Osteoblast (primary cell): ENCODE results near the gene UBP1. TPM values are rescaled to one million over a fixed set of nuclear protein-coding genes. Genes with fewer than 3 reads are reported as not detected.

Experiments used
- DNase-seq: peaks from one replicate; pipeline ENCODE4 v3.0.0; 2011; ENCODE audit warnings: low spot score, mixed read lengths; ENCODE audit not compliant: insufficient read length; ENCODE audit errors: missing footprints
- H2AFZ ChIP-seq: 2 replicates; pipeline ENCODE4 v1.6.0; 2011; ENCODE audit warnings: mild to moderate bottlenecking, low read length
- H3K27ac ChIP-seq: 2 replicates; pipeline ENCODE4 v1.5.1; 2011; ENCODE audit warnings: mild to moderate bottlenecking, low read depth, low read length, moderate library complexity
- H3K27me3 ChIP-seq: 2 replicates; pipeline ENCODE4 v1.6.0; 2012; ENCODE audit warnings: mild to moderate bottlenecking, control low read depth, inconsistent platforms, low read length, moderate library complexity; ENCODE audit not compliant: insufficient read depth
- H3K36me3 ChIP-seq: 2 replicates; pipeline ENCODE4 v1.5.1; 2011; ENCODE audit warnings: mild to moderate bottlenecking, low read length, control low read depth, moderate library complexity; ENCODE audit not compliant: insufficient read depth
- H3K4me1 ChIP-seq: 2 replicates; pipeline ENCODE4 v1.5.1; 2011; ENCODE audit warnings: mild to moderate bottlenecking, low read length, control low read depth, moderate library complexity; ENCODE audit not compliant: insufficient read depth
- H3K4me2 ChIP-seq: 2 replicates; pipeline ENCODE4 v1.6.0; 2011; ENCODE audit warnings: mild to moderate bottlenecking, low read length; ENCODE audit not compliant: insufficient read depth
- H3K4me3 ChIP-seq: fragments of 200-600 bp; sonication (generic); 3 replicates; pipeline ENCODE4 v1.5.1; 2012; ENCODE audit warnings: mild to moderate bottlenecking, low read length, inconsistent platforms; ENCODE audit not compliant: insufficient read depth
- H3K79me2 ChIP-seq: 2 replicates; pipeline ENCODE4 v1.6.0; 2012; ENCODE audit warnings: mild to moderate bottlenecking, low read length, control low read depth, inconsistent platforms; ENCODE audit not compliant: insufficient read depth
- H3K9me3 ChIP-seq: 2 replicates; pipeline ENCODE4 v1.5.1; 2011; ENCODE audit warnings: low read depth, low read length, control low read depth
- H4K20me1 ChIP-seq: 2 replicates; pipeline ENCODE4 v1.6.0; 2012; ENCODE audit warnings: mild to moderate bottlenecking, low read length, control low read depth; ENCODE audit not compliant: insufficient read depth
- CTCF ChIP-seq: IDR thresholded peaks from 2 replicates; pipeline ENCODE4 v1.5.1; 2011; ENCODE audit warnings: mild to moderate bottlenecking, low read depth, low read length, moderate library complexity; ENCODE audit errors: extremely low read depth
- total RNA-seq: library from RNA; depleted of rRNA; stranded (reverse); fragments of >200 nt; gene quantifications from 2 replicates; pipeline ENCODE4 v1.2.3, GENCODE V29; 2012

UBP1 gene
- total RNA-seq, 1 donor, result 77.4 TPM

- no peak for TF ChIP-seq CTCF
- Histone ChIP-seq H3K4me2 (peak overlapping the region; percentile 17), H3K27me3 (no peaks in the 10 kb centered on the region), H2AFZ (no peak overlapping the region), H3K4me1 (peaks cover 54% of the 10 kb centered on the region), H3K27ac (peak overlapping the region; percentile 68), H4K20me1 (peaks cover 3% of the 10 kb centered on the region), H3K9me3 (no peaks in the 10 kb centered on the region), H3K79me2 (peaks cover 18% of the 10 kb centered on the region), H3K36me3 (peaks cover 68% of the 10 kb centered on the region), H3K4me3 (no peak overlapping the region)
- no peak for DNase-seq
Observed at GRCh38 chr3:33391255-33391995, 48.8 kb downstream of the UBP1 start.

- no peaks in the 10 kb centered on the region for H4K20me1 ChIP-seq
- no peak overlapping the region for H3K4me3 ChIP-seq
- H2AFZ ChIP-seq, result no peak overlapping the region
- H3K9me3 ChIP-seq, result no peaks in the 10 kb centered on the region
- no peak overlapping the region for H3K4me2 ChIP-seq
- H3K27me3 ChIP-seq, result no peaks in the 10 kb centered on the region
- DNase-seq, result no peak
- peaks cover 70% of the 10 kb centered on the region for H3K36me3 ChIP-seq
- no peak for TF ChIP-seq CTCF
- H3K27ac ChIP-seq, result no peak overlapping the region
- peaks cover 54% of the 10 kb centered on the region for H3K4me1 ChIP-seq
- peaks cover 16% of the 10 kb centered on the region for H3K79me2 ChIP-seq
Observed at GRCh38 chr3:33389908-33390307, 50.3 kb downstream of the UBP1 start.

GRCh38 chr3:33388374-33389100 lies 51.7 kb downstream of the UBP1 start:
- Histone ChIP-seq H3K27ac (peak overlapping the region; percentile 40), H3K27me3 (no peaks in the 10 kb centered on the region), H3K79me2 (peaks cover 21% of the 10 kb centered on the region), H3K4me1 (peaks cover 47% of the 10 kb centered on the region), H4K20me1 (peaks cover 3% of the 10 kb centered on the region), H3K4me2 (no peak overlapping the region), H2AFZ (no peak overlapping the region), H3K36me3 (peaks cover 80% of the 10 kb centered on the region), H3K4me3 (no peak overlapping the region), H3K9me3 (no peaks in the 10 kb centered on the region)
- TF ChIP-seq CTCF, result no peak
- DNase-seq, result no peak

GRCh38 chr3:33386631-33387030 lies 53.6 kb downstream of the UBP1 start:
- Histone ChIP-seq H2AFZ (no peak overlapping the region), H3K4me1 (peaks cover 31% of the 10 kb centered on the region), H3K4me2 (no peak overlapping the region), H3K36me3 (peaks cover 82% of the 10 kb centered on the region), H3K27me3 (no peaks in the 10 kb centered on the region), H4K20me1 (peaks cover 3% of the 10 kb centered on the region), H3K27ac (peak overlapping the region; percentile 7), H3K79me2 (peaks cover 16% of the 10 kb centered on the region), H3K4me3 (no peak overlapping the region), H3K9me3 (no peaks in the 10 kb centered on the region)
- TF ChIP-seq CTCF, result no peak
- no peak for DNase-seq
